ENCODE results near the gene ATRN.

DNA sequence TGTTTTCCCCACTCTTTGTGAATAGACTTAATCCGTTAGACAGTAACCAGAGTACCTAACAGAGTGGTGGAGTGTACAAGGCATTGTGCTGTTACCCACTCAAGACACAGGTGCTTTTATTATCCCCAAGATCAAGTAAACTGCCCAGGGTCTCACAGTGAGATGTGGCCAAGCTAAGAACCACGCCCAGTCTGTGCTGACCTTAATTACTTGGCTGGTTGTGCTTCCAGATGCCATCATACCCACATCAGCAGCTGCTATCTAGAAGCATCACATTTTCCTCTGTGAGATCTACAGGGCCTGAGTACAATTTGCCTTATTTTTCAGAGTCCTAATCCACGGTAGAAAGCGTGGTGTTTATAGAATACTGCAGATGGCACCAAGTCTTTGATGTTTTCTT lies 122.1 kb downstream of the ATRN start:
- TF ChIP-seq, protein P1, sequence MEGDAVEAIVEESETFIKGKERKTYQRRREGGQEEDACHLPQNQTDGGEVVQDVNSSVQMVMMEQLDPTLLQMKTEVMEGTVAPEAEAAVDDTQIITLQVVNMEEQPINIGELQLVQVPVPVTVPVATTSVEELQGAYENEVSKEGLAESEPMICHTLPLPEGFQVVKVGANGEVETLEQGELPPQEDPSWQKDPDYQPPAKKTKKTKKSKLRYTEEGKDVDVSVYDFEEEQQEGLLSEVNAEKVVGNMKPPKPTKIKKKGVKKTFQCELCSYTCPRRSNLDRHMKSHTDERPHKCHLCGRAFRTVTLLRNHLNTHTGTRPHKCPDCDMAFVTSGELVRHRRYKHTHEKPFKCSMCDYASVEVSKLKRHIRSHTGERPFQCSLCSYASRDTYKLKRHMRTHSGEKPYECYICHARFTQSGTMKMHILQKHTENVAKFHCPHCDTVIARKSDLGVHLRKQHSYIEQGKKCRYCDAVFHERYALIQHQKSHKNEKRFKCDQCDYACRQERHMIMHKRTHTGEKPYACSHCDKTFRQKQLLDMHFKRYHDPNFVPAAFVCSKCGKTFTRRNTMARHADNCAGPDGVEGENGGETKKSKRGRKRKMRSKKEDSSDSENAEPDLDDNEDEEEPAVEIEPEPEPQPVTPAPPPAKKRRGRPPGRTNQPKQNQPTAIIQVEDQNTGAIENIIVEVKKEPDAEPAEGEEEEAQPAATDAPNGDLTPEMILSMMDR (conservative IDR thresholded peaks at IDR 0.05; ENCODE audit: low read depth in 2 of 2): no peak
- TF ChIP-seq, protein P2, sequence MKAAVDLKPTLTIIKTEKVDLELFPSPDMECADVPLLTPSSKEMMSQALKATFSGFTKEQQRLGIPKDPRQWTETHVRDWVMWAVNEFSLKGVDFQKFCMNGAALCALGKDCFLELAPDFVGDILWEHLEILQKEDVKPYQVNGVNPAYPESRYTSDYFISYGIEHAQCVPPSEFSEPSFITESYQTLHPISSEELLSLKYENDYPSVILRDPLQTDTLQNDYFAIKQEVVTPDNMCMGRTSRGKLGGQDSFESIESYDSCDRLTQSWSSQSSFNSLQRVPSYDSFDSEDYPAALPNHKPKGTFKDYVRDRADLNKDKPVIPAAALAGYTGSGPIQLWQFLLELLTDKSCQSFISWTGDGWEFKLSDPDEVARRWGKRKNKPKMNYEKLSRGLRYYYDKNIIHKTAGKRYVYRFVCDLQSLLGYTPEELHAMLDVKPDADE (IDR thresholded peaks at IDR 0.05): no peak
- TF ChIP-seq ZNF331 (CRISPR knock-in tag; IDR thresholded peaks at IDR 0.05; ENCODE audit: low read depth) (no peak), EZH2phosphoT487 (IDR thresholded peaks at IDR 0.05; ENCODE audit: unreplicated experiment) (no peak), POLR2AphosphoS5 (IDR thresholded peaks at IDR 0.05; ENCODE audit: low read depth) (no peak), NANOG (IDR thresholded peaks at IDR 0.05; ENCODE audit: borderline replicate concordance) (no peak), JUNB (IDR thresholded peaks at IDR 0.05; ENCODE audit: unreplicated experiment) (no peak), EZH2 (IDR thresholded peaks at IDR 0.05; ENCODE audit: low read depth, unreplicated experiment) (no peak), CREB1 (CRISPR knock-in tag; IDR thresholded peaks at IDR 0.05; ENCODE audit: low read depth) (no peak), ZNF114 (CRISPR knock-in tag; IDR thresholded peaks at IDR 0.05) (no peak)
- TF ChIP-seq, protein P3, sequence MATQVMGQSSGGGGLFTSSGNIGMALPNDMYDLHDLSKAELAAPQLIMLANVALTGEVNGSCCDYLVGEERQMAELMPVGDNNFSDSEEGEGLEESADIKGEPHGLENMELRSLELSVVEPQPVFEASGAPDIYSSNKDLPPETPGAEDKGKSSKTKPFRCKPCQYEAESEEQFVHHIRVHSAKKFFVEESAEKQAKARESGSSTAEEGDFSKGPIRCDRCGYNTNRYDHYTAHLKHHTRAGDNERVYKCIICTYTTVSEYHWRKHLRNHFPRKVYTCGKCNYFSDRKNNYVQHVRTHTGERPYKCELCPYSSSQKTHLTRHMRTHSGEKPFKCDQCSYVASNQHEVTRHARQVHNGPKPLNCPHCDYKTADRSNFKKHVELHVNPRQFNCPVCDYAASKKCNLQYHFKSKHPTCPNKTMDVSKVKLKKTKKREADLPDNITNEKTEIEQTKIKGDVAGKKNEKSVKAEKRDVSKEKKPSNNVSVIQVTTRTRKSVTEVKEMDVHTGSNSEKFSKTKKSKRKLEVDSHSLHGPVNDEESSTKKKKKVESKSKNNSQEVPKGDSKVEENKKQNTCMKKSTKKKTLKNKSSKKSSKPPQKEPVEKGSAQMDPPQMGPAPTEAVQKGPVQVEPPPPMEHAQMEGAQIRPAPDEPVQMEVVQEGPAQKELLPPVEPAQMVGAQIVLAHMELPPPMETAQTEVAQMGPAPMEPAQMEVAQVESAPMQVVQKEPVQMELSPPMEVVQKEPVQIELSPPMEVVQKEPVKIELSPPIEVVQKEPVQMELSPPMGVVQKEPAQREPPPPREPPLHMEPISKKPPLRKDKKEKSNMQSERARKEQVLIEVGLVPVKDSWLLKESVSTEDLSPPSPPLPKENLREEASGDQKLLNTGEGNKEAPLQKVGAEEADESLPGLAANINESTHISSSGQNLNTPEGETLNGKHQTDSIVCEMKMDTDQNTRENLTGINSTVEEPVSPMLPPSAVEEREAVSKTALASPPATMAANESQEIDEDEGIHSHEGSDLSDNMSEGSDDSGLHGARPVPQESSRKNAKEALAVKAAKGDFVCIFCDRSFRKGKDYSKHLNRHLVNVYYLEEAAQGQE (IDR thresholded peaks at IDR 0.05; ENCODE audit: unreplicated experiment): no peak
